A673 (cell line): ENCODE measurements around the gene ABHD8. TPM values are rescaled to one million over a fixed set of nuclear protein-coding genes. Genes with fewer than 3 reads are reported as not detected.

ENCODE experiments used
- BruUV-seq: library from RNA; stranded (reverse); fragments of 400-500 nt; replicated peaks from 2 replicates; lab custom pipeline; 2021; lab: Mats Ljungman, UMichigan
- CTCF ChIA-PET: fragments of 300-600 bp; sonication (Branson Sonifier 250); formaldehyde crosslinking; loops from one replicate; lab custom pipeline; 2022; ENCODE audit warnings: antibody characterized with exemption; lab: Charles Lee
- POLR2A ChIA-PET: fragments of 300-600 bp; sonication (Branson Sonifier 250); formaldehyde crosslinking; loops from one replicate; lab custom pipeline; 2022; ENCODE audit warnings: antibody characterized with exemption; ENCODE audit not compliant: low non-redundant PET; lab: Charles Lee
- DNase-seq: peaks from one replicate; pipeline ENCODE4 v3.0.0-alpha.2; 2015; ENCODE audit warnings: low spot score
- H3K27ac ChIP-seq: fragments of 200-600 bp; sonication (generic); 2 replicates; pipeline ENCODE4 v1.5.1; 2016; ENCODE audit warnings: mixed run types, low read depth, mild to moderate bottlenecking, mixed read lengths, antibody characterized with exemption, low read length; ENCODE audit not compliant: poor library complexity, severe bottlenecking
- H3K27me3 ChIP-seq: fragments of 200-600 bp; sonication (generic); replicated peaks from 2 replicates; pipeline ENCODE4 v1.6.1; 2017; ENCODE audit warnings: mixed run types, low read depth, mild to moderate bottlenecking, mixed read lengths, antibody characterized with exemption, low read length; ENCODE audit not compliant: insufficient read depth, poor library complexity
- H3K36me3 ChIP-seq: fragments of 200-600 bp; sonication (generic); 2 replicates; pipeline ENCODE4 v1.6.1; 2016; ENCODE audit warnings: mixed run types, mild to moderate bottlenecking, mixed read lengths, antibody characterized with exemption, low read length; ENCODE audit not compliant: insufficient read depth, poor library complexity, severe bottlenecking
- H3K4me1 ChIP-seq: fragments of 200-600 bp; sonication (generic); 2 replicates; pipeline ENCODE4 v1.6.1; 2017; ENCODE audit warnings: mixed run types, mild to moderate bottlenecking, mixed read lengths, antibody characterized with exemption, low read length; ENCODE audit not compliant: insufficient read depth, poor library complexity, severe bottlenecking
- H3K4me3 ChIP-seq: fragments of 200-600 bp; sonication (generic); 2 replicates; pipeline ENCODE4 v1.5.1; 2016; ENCODE audit warnings: low read depth, mixed run types, mild to moderate bottlenecking, mixed read lengths, low read length; ENCODE audit not compliant: poor library complexity, severe bottlenecking
- H3K9me3 ChIP-seq: fragments of 200-600 bp; sonication (generic); 2 replicates; pipeline ENCODE4 v1.6.1; 2016; ENCODE audit warnings: mixed run types, low read depth, mild to moderate bottlenecking, mixed read lengths, antibody characterized with exemption, low read length; ENCODE audit not compliant: poor library complexity, severe bottlenecking
- EZH2 ChIP-seq: fragments of 200-600 bp; sonication (generic); IDR thresholded peaks from 2 replicates; pipeline ENCODE4 v1.6.1; 2017; ENCODE audit warnings: borderline replicate concordance, low read depth, mild to moderate bottlenecking, mixed read lengths, antibody characterized with exemption, low read length; ENCODE audit not compliant: poor library complexity, severe bottlenecking
- intact Hi-C: fragments of 100-400 bp; cut with micrococcal nuclease; formaldehyde crosslinking; loops from one replicate; pipeline ENCODE4 v1.10.0; 2022; ENCODE audit not compliant: unreplicated experiment
- total RNA-seq: library from RNA; stranded (reverse); gene quantifications from 2 replicates; pipeline ENCODE4 v1.2.3, GENCODE V29; 2021
- TF ChIP-seq, protein P1 (sequence below): fragments of 300-800, 200-600 bp; sonication (generic); conservative IDR thresholded peaks from 2 replicates; pipeline ENCODE4 v1.5.1; 2017; ENCODE audit warnings: low read depth, mild to moderate bottlenecking, antibody characterized with exemption, low read length, moderate library complexity, mixed read lengths

ABHD8 gene
- total RNA-seq, 1 experiment from 2014 or later, result 11.0 TPM

GRCh38 chr19:17333611-17334413 is 30.6 kb upstream of the ABHD8 start:
- Histone ChIP-seq H3K4me3 (peak overlapping the region; percentile 91), H3K9me3 (no peaks in the 10 kb centered on the region), H3K36me3 (peaks cover 4% of the 10 kb centered on the region), H3K4me1 (peaks cover 7% of the 10 kb centered on the region), H3K27ac (peak overlapping the region; percentile 90), H3K27me3 (no peaks in the 10 kb centered on the region)
- ChIA-PET CTCF (interaction anchor here (0.6 kb wide), 2 partner anchors 48 to 107 kb away, joined by 5 to 6 read pairs; no protein-coding TSS in a partner anchor), POLR2A (interaction anchor here (0.5 to 1.0 kb wide), 2 partner anchors 9 to 25 kb away, joined by 4 to 24 read pairs; partner anchors contain the start of gene DDA1)
- intact Hi-C loops, result no loop called here
- peak; percentile 76 for DNase-seq
- TF ChIP-seq, protein P1, sequence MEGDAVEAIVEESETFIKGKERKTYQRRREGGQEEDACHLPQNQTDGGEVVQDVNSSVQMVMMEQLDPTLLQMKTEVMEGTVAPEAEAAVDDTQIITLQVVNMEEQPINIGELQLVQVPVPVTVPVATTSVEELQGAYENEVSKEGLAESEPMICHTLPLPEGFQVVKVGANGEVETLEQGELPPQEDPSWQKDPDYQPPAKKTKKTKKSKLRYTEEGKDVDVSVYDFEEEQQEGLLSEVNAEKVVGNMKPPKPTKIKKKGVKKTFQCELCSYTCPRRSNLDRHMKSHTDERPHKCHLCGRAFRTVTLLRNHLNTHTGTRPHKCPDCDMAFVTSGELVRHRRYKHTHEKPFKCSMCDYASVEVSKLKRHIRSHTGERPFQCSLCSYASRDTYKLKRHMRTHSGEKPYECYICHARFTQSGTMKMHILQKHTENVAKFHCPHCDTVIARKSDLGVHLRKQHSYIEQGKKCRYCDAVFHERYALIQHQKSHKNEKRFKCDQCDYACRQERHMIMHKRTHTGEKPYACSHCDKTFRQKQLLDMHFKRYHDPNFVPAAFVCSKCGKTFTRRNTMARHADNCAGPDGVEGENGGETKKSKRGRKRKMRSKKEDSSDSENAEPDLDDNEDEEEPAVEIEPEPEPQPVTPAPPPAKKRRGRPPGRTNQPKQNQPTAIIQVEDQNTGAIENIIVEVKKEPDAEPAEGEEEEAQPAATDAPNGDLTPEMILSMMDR, result no peak
- TF ChIP-seq EZH2, result no peak
- BruUV-seq, result no TSS peak

DNA sequence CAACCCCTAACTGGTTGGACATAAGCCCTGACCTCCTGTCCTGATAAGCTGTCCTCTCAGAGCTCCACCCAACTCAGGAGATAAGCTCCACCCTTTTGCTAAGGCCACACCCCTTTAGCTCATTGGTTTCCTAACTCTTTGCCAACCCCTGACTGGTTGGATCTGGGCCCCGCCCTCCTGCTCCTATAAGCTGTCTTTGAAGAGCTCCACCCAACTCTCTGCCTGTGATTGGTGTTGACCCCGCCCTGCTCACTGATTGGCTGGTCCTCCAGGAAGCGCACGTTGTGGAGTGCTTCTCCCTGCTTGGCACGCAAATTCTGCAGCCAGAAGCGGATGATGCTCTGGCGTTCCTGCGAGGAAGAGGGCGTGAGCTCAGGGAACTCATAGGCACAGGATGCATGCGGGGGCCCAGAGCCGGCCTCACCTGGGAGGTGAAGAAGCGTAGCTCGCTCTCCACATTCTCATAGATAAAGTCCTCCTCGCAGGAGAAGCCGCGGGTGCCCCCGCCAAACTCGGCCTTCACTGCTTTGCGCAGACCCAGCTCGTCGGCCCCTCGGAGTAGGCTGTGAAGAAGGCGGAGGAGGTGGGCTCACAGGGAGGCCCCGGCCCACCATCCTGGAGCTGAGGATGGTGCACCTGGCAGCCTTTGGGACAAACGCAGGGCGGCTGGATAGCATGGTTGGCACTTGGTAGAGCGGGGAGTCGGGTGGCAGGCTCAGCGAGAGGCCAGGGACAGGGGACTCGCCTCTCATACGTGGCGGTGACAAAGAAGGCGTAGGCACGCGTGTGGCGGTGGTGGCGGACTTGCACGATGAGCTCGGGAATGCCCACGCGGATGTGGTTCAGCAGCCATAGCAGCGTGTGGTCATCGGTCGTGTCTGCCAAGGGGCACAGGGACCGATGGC is 29.7 kb upstream of the ABHD8 start:
- H3K4me1 ChIP-seq, result no peaks in the 10 kb centered on the region
- TF ChIP-seq EZH2, result no peak
- TF ChIP-seq, protein P1, result no peak
- intact Hi-C loops, result no loop called here
- BruUV-seq, result no TSS peak
- peaks cover 6% of the 10 kb centered on the region for H3K36me3 ChIP-seq
- DNase-seq, result peak; percentile 86
- no peaks in the 10 kb centered on the region for H3K27me3 ChIP-seq
- ChIA-PET CTCF (interaction anchor here (0.6 kb wide), 2 partner anchors 47 to 108 kb away, joined by 5 to 6 read pairs; no protein-coding TSS in a partner anchor), POLR2A (interaction anchor here (0.5 kb wide), 1 partner anchor 10 kb away, joined by 24 read pairs; no protein-coding TSS in a partner anchor)
- peak overlapping the region; percentile 57 for H3K27ac ChIP-seq
- H3K9me3 ChIP-seq, result no peaks in the 10 kb centered on the region
- H3K4me3 ChIP-seq, result no peak overlapping the region

- Histone ChIP-seq H3K27me3 (no peaks in the 10 kb centered on the region), H3K4me3 (no peak overlapping the region), H3K36me3 (peaks cover 12% of the 10 kb centered on the region), H3K4me1 (no peaks in the 10 kb centered on the region), H3K27ac (no peak overlapping the region), H3K9me3 (no peaks in the 10 kb centered on the region)
- ChIA-PET POLR2A (no interaction called here), CTCF (no interaction called here)
- TF ChIP-seq, protein P1, result no peak
- no peak for TF ChIP-seq EZH2
- intact Hi-C loops, result no loop called here
- DNase-seq, result no peak
- no TSS peak for BruUV-seq
Measured at GRCh38 chr19:17332360-17332676, 29.1 kb upstream of the ABHD8 start.
